ENCODE measurements around the gene HS3ST4. TPM values are rescaled to one million over a fixed set of nuclear protein-coding genes. Genes with fewer than 3 reads are reported as not detected.

HS3ST4 gene
- total RNA-seq, 2 donors from 2014 or later = not detected

DNA sequence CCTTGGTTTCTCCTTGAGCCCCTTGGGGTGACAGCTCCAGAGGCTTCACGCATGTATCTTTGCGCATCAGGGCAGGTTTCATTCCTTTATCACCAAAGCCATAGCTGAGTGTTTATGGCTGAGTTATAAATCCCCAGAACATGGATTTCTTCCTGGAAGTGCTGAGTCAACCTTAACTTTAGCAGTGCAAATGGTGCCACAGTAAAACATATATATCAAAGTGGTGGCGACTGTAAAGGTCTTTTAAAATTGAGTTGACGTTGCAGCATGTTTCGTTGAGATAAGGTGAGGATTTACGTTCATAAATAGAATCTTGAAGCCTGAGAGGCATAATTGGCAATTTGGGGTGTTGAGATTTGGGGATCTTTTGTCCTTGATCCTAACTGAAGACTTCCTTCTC is 214.1 kb downstream of the HS3ST4 start:
- H3K36me3 Mint-ChIP-seq = no peaks in the 10 kb centered on the region
- H3K27me3 Mint-ChIP-seq = peaks cover 7 to 10% of the 10 kb centered on the region in 2 donors
- no peaks in the 10 kb centered on the region for H3K4me1 Mint-ChIP-seq (ENCODE audit: low read depth in 2 of 2)
- DNase-seq (ENCODE audit: low spot score) (no peak), ATAC-seq (no peak)
- H3K27ac Mint-ChIP-seq = no peak overlapping the region
- no peak overlapping the region for H3K4me3 Mint-ChIP-seq
- no peaks in the 10 kb centered on the region for H3K9me3 Mint-ChIP-seq

DNA sequence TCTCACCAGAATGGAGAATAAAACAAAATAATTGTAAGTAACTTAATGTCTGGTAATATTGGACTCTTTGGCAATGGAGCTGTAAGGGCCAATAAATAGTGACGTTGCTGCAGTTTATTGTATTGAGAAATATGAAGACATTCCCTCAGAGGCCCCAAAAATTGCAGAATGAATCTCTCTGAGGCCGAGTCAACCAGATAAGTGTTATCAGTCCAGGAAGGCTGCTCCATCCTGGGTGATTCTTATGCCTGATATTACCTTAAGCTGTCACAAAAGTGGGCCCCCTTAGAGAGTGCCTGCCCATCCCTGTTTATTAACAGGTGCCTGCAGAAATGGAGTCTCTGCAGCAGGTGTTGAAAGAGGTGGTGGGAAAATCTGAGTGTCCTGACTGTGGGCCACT is 219.2 kb downstream of the HS3ST4 start:
- no peaks in the 10 kb centered on the region for H3K36me3 Mint-ChIP-seq
- H3K4me3 Mint-ChIP-seq = no peak overlapping the region
- no peaks in the 10 kb centered on the region for H3K9me3 Mint-ChIP-seq
- DNase-seq (ENCODE audit: low spot score) = no peak
- no peak for ATAC-seq
- H3K27ac Mint-ChIP-seq = no peak overlapping the region
- H3K4me1 Mint-ChIP-seq (ENCODE audit: low read depth in 2 of 2) = no peaks in the 10 kb centered on the region
- peaks cover 2 to 7% of the 10 kb centered on the region in 2 donors for H3K27me3 Mint-ChIP-seq

DNA sequence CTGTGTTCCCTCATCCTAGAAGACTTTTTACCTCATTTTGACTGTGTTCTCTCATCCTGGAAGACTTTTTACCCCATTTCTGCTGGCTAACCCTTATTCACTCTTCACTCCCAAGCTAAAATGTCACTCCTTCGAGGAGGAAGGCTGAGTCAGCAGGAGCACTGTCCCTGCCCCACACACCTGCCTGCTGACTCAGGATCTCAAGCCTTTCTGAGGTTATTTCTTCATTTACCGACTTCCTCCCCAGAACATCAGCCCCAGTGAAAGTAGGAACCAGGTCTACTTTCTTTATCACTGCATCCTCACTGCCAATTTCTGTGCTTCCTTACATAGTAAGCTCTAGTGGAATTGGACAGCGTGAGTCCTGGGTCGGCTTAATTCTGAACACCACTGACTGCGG is 220.6 kb downstream of the HS3ST4 start:
- ATAC-seq (no peak), DNase-seq (ENCODE audit: low spot score) (no peak)
- Mint-ChIP-seq H3K4me3 (no peak overlapping the region), H3K4me1 (ENCODE audit: low read depth in 2 of 2) (no peaks in the 10 kb centered on the region), H3K9me3 (no peaks in the 10 kb centered on the region), H3K27ac (no peak overlapping the region), H3K27me3 (peaks cover 2 to 7% of the 10 kb centered on the region in 2 donors), H3K36me3 (no peaks in the 10 kb centered on the region)

DNA sequence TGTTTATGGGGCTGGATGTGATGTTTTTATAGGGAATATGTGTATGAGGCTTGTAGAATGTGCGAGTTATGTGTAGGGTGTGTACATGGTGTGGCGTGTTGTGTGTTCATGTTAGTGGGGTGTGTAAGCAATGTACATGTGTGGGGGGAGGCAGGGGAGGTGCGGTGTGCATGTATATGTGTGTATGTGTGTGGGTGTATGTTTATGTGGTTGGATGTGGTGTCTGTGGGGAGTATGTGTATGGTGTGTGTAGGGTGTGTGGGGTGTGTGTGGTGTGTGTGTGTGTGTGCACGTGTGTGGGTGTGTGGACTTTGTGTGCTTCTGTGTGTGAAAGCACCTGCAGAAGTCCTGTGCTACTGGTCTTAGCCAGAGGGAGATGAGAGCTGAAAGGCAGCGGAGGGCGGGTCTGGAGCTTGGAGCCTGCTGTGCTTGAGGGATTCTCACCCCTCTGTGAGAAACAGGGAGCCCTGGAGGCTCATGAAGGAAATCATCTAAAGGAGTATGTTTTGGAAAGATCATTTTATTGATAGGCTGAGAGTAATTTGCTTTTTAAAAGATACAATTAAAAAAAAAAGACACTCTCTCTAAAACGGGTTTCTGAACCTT is 222.7 kb downstream of the HS3ST4 start:
- Mint-ChIP-seq H3K4me1 (ENCODE audit: low read depth in 2 of 2) (no peaks in the 10 kb centered on the region), H3K36me3 (no peaks in the 10 kb centered on the region), H3K4me3 (no peak overlapping the region), H3K27ac (no peak overlapping the region), H3K9me3 (no peaks in the 10 kb centered on the region), H3K27me3 (peaks cover 2 to 12% of the 10 kb centered on the region in 2 donors)
- DNase-seq (ENCODE audit: low spot score) = no peak
- ATAC-seq = peak in 1 of 2 donors; percentile 22

DNA sequence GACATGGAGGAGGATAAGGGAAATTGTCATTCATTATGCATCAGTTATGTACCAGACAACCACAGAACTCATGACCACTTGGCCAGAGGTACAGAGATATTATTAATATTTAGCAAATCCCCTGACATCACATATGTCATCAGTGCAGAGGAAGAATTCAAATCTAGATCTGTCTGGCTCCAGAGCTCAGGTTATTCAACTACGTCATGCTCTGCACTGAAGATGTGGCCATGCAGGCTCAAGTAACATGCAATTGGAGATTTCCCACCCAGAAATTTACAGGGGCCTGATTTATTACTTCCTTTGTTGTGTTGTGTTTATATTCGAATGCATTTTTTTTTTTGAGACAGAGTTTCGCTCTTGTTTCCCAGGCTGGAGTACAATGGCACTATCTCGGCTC is 224.3 kb downstream of the HS3ST4 start:
- no peak overlapping the region for H3K27ac Mint-ChIP-seq
- H3K4me3 Mint-ChIP-seq = no peak overlapping the region
- no peak for ATAC-seq
- no peaks in the 10 kb centered on the region for H3K4me1 Mint-ChIP-seq (ENCODE audit: low read depth in 2 of 2)
- peaks cover 2 to 16% of the 10 kb centered on the region in 2 donors for H3K27me3 Mint-ChIP-seq
- H3K9me3 Mint-ChIP-seq = no peaks in the 10 kb centered on the region
- no peak for DNase-seq (ENCODE audit: low spot score)
- no peaks in the 10 kb centered on the region for H3K36me3 Mint-ChIP-seq

DNA sequence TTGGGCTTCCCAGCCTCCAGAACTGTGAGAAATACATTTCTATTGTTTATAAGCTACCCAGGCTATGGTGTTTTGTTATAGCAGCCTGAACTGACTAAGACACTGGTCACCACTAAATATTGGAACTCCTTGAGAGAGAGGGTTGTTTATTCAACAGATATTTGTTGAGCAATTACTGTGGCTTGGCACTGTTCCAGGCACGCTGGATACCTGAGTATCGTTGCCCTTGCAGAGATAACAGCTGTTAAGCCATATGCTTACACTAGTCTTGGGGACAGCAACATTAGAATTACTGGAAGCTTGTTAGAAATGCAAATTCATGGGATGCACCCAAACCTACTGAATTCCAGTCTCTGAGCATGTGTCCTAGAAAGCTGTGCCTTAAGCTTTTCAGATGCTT is 230.7 kb downstream of the HS3ST4 start:
- no peak for ATAC-seq
- Mint-ChIP-seq H3K4me1 (ENCODE audit: low read depth in 2 of 2) (no peaks in the 10 kb centered on the region), H3K4me3 (no peak overlapping the region), H3K27ac (no peak overlapping the region), H3K36me3 (no peaks in the 10 kb centered on the region), H3K27me3 (peaks cover 7 to 27% of the 10 kb centered on the region in 2 donors), H3K9me3 (peaks cover 3% of the 10 kb centered on the region)
- DNase-seq (ENCODE audit: low spot score) = no peak

DNA sequence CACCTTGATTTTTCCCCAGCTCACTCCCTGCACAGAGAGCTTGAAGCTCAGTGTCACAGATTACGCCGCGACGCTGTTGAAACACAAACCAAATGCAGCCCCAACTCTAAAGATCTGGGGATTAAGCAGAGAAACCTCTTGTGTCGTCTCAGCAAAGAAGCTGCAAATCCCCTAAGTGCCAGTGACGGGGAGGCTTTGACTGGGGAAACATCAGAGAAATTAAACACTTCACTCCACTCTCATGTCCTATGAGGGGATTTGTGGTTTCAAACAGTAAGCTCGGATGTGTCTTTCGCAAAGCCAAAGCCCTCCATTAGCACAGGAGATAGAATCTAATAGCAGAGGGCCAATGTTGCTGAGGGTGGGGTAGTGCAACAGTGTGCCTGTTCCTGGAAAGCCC is 233.7 kb downstream of the HS3ST4 start:
- H3K4me1 Mint-ChIP-seq (ENCODE audit: low read depth in 2 of 2) = no peaks in the 10 kb centered on the region
- no peak overlapping the region for H3K4me3 Mint-ChIP-seq
- H3K9me3 Mint-ChIP-seq = peaks cover 8% of the 10 kb centered on the region
- ATAC-seq = no peak
- H3K27me3 Mint-ChIP-seq = peaks cover 7 to 28% of the 10 kb centered on the region in 2 donors
- no peak for DNase-seq (ENCODE audit: low spot score)
- H3K27ac Mint-ChIP-seq = no peak overlapping the region
- no peaks in the 10 kb centered on the region for H3K36me3 Mint-ChIP-seq

DNA sequence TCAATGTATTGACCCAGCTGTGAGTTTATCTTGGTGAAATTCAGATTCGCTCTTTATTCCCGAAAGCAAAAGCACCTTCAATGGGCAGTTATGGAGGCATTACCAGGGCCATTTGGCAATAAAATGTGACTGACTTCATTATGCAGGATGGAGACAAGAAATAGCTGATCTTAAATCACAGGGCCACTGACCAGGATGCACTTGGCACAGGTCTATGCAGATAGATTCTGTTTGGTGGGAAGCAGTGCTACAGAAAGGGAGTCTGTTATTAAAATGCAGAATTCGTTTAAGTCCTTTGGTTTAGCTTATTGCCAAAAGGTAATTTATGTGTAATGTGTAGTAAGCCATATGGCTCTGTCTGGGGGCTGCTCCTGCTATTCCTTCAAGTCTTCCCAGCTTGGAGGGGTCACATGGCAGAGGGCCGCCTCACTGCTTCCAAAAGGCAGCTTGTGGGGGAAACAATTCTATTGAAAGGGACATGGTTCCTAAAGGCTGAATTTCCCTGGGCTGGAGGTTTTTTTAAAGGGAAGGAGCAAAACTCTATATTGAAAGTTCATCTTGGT is 239.8 kb downstream of the HS3ST4 start:
- Mint-ChIP-seq H3K36me3 (no peaks in the 10 kb centered on the region), H3K27me3 (peaks cover under 1 to 12% of the 10 kb centered on the region in 2 donors), H3K9me3 (peaks cover 13% of the 10 kb centered on the region), H3K27ac (no peak overlapping the region), H3K4me3 (no peak overlapping the region), H3K4me1 (ENCODE audit: low read depth in 2 of 2) (no peaks in the 10 kb centered on the region)
- DNase-seq (ENCODE audit: low spot score) = no peak
- no peak for ATAC-seq

DNA sequence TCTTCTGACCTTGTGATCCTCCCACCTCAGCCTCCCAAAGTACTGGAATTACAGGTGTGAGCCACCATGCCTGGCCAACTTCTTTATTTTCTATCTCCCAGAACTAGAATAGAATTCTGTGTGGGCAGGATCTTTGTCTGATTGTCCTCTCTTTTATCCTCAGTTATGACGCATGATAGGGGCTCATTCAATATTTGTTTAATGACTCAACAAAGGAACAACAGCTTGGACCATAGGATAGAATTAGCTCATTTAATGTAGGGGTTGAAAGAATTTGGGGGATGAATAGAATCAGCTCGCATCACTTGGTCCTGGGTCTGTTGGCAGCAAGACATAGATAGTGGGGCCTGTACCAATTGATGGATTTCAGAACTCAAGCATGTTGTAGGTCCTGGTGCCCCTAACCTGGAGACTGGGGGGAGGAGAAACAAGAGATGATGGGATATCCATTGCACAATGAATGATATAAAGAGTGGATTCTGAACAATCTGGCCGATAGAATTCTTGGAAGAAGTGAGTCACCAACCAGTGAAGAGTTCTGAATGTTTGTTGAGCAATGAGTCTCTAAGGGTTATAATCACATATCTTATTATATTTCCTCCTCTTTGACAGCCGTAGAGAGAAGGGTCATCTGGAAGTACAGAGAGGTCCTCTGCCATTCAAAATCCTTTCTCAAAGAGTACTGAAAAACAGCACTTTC is 250.2 kb downstream of the HS3ST4 start:
- Mint-ChIP-seq H3K4me3 (no peak overlapping the region), H3K27ac (no peak overlapping the region), H3K4me1 (ENCODE audit: low read depth in 2 of 2) (no peaks in the 10 kb centered on the region), H3K36me3 (no peaks in the 10 kb centered on the region), H3K27me3 (peaks cover 3 to 14% of the 10 kb centered on the region in 2 donors), H3K9me3 (peaks cover 3% of the 10 kb centered on the region)
- ATAC-seq (no peak), DNase-seq (ENCODE audit: low spot score) (no peak)

DNA sequence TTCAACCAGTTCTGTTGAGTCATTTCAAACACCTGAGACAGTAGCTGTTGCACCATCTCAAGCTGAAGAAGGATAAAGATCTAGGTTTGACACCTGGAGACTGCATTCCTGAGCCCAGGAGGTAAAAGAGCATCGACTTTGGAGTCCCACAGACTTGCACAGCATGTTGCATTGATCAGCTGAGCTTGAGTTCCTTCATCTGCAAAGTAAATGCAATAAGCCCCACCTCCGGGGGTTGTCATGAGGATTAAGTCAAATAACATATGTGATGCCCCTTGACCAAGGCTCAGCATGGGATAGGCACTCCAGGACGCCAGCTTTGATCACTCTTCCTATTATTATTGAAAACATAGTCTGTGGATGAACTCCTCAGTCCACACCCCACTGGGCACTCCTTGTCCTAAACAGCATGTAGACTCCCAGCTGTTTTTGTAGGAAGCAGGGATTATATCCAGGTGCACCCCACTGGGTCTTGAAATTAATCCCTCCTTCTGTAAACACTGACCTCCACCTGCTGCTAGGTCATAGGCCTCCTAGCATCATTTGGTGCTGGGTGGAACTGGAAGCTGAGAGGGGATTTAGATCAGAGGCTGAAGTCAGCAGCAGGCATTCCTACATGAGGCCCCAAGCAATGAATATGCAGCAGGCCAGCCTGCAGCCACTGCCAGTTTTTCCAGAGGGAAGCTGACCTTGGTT is 259.0 kb downstream of the HS3ST4 start:
- no peak for DNase-seq (ENCODE audit: low spot score)
- Mint-ChIP-seq H3K36me3 (no peaks in the 10 kb centered on the region), H3K27ac (no peak overlapping the region), H3K9me3 (peaks cover under 1% of the 10 kb centered on the region), H3K4me3 (no peak overlapping the region), H3K27me3 (peaks cover 6 to 21% of the 10 kb centered on the region in 2 donors), H3K4me1 (ENCODE audit: low read depth in 2 of 2) (no peaks in the 10 kb centered on the region)
- ATAC-seq = peak in 1 of 2 donors; percentile 20

DNA sequence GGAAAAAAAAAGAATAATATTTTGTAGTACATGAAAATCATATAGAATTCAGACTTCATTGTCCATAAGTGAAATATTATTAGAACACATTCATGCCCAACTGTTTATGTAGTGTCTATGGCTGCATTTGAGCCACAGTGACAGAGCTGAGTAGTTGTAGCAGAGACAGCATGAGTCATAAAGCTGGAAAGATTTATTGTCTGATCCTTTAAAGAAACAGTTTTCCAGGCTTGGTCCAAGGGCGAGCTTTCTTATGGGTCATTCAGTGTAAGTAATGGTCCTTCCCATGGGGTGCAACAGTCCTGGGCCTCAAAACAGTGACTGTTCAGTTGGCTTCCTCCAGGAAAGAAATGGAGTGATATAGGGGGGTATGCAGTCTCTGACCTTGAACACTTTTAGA is 260.2 kb downstream of the HS3ST4 start:
- Mint-ChIP-seq H3K27ac (no peak overlapping the region), H3K36me3 (no peaks in the 10 kb centered on the region), H3K4me1 (ENCODE audit: low read depth in 2 of 2) (no peaks in the 10 kb centered on the region), H3K27me3 (peaks cover 6 to 12% of the 10 kb centered on the region in 2 donors), H3K9me3 (no peaks in the 10 kb centered on the region), H3K4me3 (no peak overlapping the region)
- DNase-seq (ENCODE audit: low spot score) = no peak
- no peak for ATAC-seq

DNA sequence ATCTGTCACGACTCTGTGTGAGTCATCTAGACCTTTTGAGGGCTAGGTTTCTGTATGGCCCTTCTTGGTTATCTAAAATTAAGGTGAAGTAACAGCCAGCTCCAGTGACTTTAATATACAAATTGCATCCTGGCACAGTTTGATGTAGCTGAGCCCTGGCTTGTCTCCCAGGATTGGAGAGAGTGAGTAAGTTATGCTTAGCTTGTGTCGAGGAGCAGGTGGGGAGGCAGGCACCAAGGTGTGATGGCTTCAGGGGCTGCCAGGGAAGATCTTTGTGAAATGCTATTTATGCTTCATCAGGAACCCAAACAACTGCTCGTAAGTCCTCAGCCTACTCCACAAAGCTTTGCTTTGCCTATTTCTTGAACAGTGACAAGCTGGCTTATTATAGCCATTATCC is 261.2 kb downstream of the HS3ST4 start:
- DNase-seq (ENCODE audit: low spot score) (no peak), ATAC-seq (no peak)
- Mint-ChIP-seq H3K9me3 (no peaks in the 10 kb centered on the region), H3K27ac (no peak overlapping the region), H3K4me3 (no peak overlapping the region), H3K36me3 (no peaks in the 10 kb centered on the region), H3K27me3 (peaks cover 6 to 12% of the 10 kb centered on the region in 2 donors), H3K4me1 (ENCODE audit: low read depth in 2 of 2) (no peaks in the 10 kb centered on the region)

DNA sequence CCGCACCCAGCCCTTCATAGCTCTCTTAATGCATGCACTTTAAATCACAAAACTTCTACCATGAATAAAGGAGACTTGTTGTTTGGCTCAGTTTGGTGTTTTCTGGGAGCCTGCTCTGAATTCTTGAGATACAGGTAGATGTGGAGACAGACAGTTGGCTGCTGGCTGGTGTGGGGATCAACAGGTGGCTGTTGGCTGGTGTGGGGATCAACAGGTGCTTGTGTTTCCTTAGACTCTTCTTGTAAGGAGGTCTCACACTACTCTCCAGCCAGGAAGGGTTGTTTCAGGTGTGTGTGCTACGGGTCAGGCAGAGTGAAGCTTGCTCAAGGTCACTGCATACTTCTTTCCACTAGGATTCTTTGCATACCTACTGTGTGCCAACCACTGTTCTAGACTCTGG is 265.9 kb downstream of the HS3ST4 start:
- Mint-ChIP-seq H3K4me1 (ENCODE audit: low read depth in 2 of 2) (no peaks in the 10 kb centered on the region), H3K4me3 (no peak overlapping the region), H3K9me3 (peaks cover 4% of the 10 kb centered on the region), H3K27ac (no peak overlapping the region), H3K27me3 (peaks cover 6 to 12% of the 10 kb centered on the region in 2 donors), H3K36me3 (no peaks in the 10 kb centered on the region)
- no peak for ATAC-seq
- no peak for DNase-seq (ENCODE audit: low spot score)

DNA sequence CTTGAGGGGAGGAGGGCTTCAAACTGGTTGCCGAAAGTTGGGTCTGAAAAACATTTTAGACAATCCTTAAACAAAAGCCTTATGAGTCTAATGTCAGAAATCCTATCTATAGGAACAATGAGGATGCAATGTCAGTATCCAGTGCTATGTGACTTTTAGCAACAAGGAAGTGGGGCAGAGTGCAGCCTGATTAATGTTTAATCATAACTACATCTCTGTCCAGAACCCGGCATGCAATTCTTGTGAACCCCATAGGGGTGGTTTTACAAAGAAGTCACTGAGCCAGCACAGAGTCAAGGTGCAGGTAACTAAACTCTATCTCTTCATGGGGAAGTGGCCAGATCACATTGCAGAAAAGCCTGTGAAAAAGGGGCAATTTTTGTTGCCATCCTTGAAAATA is 267.5 kb downstream of the HS3ST4 start:
- no peak for ATAC-seq
- no peaks in the 10 kb centered on the region for H3K4me1 Mint-ChIP-seq (ENCODE audit: low read depth in 2 of 2)
- peaks cover 4% of the 10 kb centered on the region for H3K9me3 Mint-ChIP-seq
- H3K36me3 Mint-ChIP-seq = no peaks in the 10 kb centered on the region
- H3K4me3 Mint-ChIP-seq = no peak overlapping the region
- H3K27me3 Mint-ChIP-seq = peaks cover under 1 to 2% of the 10 kb centered on the region in 2 donors
- no peak overlapping the region for H3K27ac Mint-ChIP-seq
- no peak for DNase-seq (ENCODE audit: low spot score)

All from natural killer cell treated with Interleukin-12 subunit alpha and Interleukin-12 subunit beta and Interleukin-15 and Interleukin-18, amount 100 ng/mL, for 72 hours (primary cell).